ENCODE measurements around the gene METTL9. TPM values are rescaled to one million over a fixed set of nuclear protein-coding genes. Genes with fewer than 3 reads are reported as not detected.
"Not testable (repeated sequence)": the region's sequence is repeated elsewhere in the genome, so short reads cannot be mapped to it uniquely, and the experiment has no call there.

Gene METTL9
- total and polyA plus RNA-seq, 9 donors, result 62.9 to 222 (median 87.0) TPM

- H3K27me3 ChIP-seq, result no peaks in the 10 kb centered on the region
- no peak for TF ChIP-seq CTCF (IDR thresholded peaks at IDR 0.05)
- no peak for TF ChIP-seq POLR2A (IDR thresholded peaks at IDR 0.05)
- no peak for TF ChIP-seq EP300 (IDR thresholded peaks at IDR 0.05)
- H3K9me3 ChIP-seq, result no peaks in the 10 kb centered on the region
- peaks cover 5% of the 10 kb centered on the region for H3K4me1 ChIP-seq (ENCODE audit: insufficient read depth)
- DNase-seq, result no peak
- H3K27ac ChIP-seq, result no peak overlapping the region
- no peaks in the 10 kb centered on the region for H3K36me3 ChIP-seq
- no peak overlapping the region for H3K4me3 ChIP-seq
- 36 to 47% (median 39%) methylated on average over 3 of the region's 3 CpGs for WGBS, 3 donors
- intact Hi-C loops (cut with DNase I), result loop anchor here in 1 of 4 donors (10.0 kb wide), 1 partner anchor 51 kb away; the partner anchor contains the start of gene IGSF6
These were observed 4.6 kb downstream of the METTL9 start for GRCh38 chr16:21603928-21604327.

GRCh38 chr16:21605848-21606247 lies 6.5 kb downstream of the METTL9 start:
- not testable (repeated sequence) for H3K4me3 ChIP-seq; H3K27me3 ChIP-seq; H3K9me3 ChIP-seq; H3K4me1 ChIP-seq (ENCODE audit: insufficient read depth); H3K36me3 ChIP-seq; DNase-seq; H3K27ac ChIP-seq
- 93 to 94% (median 93%) methylated on average over 8 of the region's 8 CpGs for WGBS, 3 donors
- intact Hi-C loops (cut with DNase I), result loop anchor here in 1 of 4 donors (10.0 kb wide), 1 partner anchor 49 kb away; the partner anchor contains the start of gene IGSF6

GRCh38 chr16:21608639-21609328 lies 9.4 kb downstream of the METTL9 start:
- no peak overlapping the region for H3K27ac ChIP-seq
- DNase-seq, result no peak
- peaks cover 7% of the 10 kb centered on the region for H3K4me1 ChIP-seq (ENCODE audit: insufficient read depth)
- no peak overlapping the region for H3K4me3 ChIP-seq
- H3K36me3 ChIP-seq, result no peaks in the 10 kb centered on the region
- TF ChIP-seq POLR2A (IDR thresholded peaks at IDR 0.05) (no peak), EP300 (IDR thresholded peaks at IDR 0.05) (no peak), CTCF (IDR thresholded peaks at IDR 0.05) (no peak)
- intact Hi-C loops (cut with DNase I), result loop anchor here in 1 of 4 donors (10.0 kb wide), 1 partner anchor 46 kb away; the partner anchor contains the start of gene IGSF6
- H3K27me3 ChIP-seq, result no peaks in the 10 kb centered on the region
- no peaks in the 10 kb centered on the region for H3K9me3 ChIP-seq
- 90 to 93% (median 91%) methylated on average over 3 of the region's 3 CpGs for WGBS, 3 donors

GRCh38 chr16:21610006-21610544 lies 10.7 kb downstream of the METTL9 start:
- H3K4me1 ChIP-seq (ENCODE audit: insufficient read depth), result peaks cover 7% of the 10 kb centered on the region
- H3K27ac ChIP-seq, result no peak overlapping the region
- intact Hi-C loops (cut with DNase I), result no loop called here
- no peak for DNase-seq
- H3K27me3 ChIP-seq, result no peaks in the 10 kb centered on the region
- H3K9me3 ChIP-seq, result no peaks in the 10 kb centered on the region
- no peaks in the 10 kb centered on the region for H3K36me3 ChIP-seq
- WGBS, 3 donors, result 90 to 94% (median 90%) methylated on average over 3 of the region's 3 CpGs
- TF ChIP-seq CTCF (IDR thresholded peaks at IDR 0.05) (no peak), EP300 (IDR thresholded peaks at IDR 0.05) (no peak), POLR2A (IDR thresholded peaks at IDR 0.05) (no peak)
- H3K4me3 ChIP-seq, result no peak overlapping the region

GRCh38 chr16:21610766-21611165 lies 11.4 kb downstream of the METTL9 start:
- intact Hi-C loops (cut with DNase I), result no loop called here
- TF ChIP-seq EP300 (IDR thresholded peaks at IDR 0.05) (no peak), CTCF (IDR thresholded peaks at IDR 0.05) (no peak), POLR2A (IDR thresholded peaks at IDR 0.05) (no peak)
- 71 to 74% (median 73%) methylated on average over 2 of the region's 2 CpGs for WGBS, 3 donors
- no peak for DNase-seq
- H3K9me3 ChIP-seq, result no peaks in the 10 kb centered on the region
- H3K36me3 ChIP-seq, result no peaks in the 10 kb centered on the region
- no peaks in the 10 kb centered on the region for H3K27me3 ChIP-seq
- no peak overlapping the region for H3K27ac ChIP-seq
- H3K4me1 ChIP-seq (ENCODE audit: insufficient read depth), result peaks cover 6% of the 10 kb centered on the region
- no peak overlapping the region for H3K4me3 ChIP-seq

All from ovary (tissue), 9 donors.